Gastroesophageal sphincter (tissue), 3 donors: ENCODE results near the gene TANGO2.

Experiments used
- EP300 ChIP-seq: sonication (generic); formaldehyde crosslinking; IDR thresholded peaks from one replicate; pipeline ENCODE4 v1.6.1; 2017; ENCODE audit warnings: antibody characterized with exemption, mild to moderate bottlenecking
- POLR2A ChIP-seq, 2 donors: fragments of 450-650 bp; IDR thresholded peaks; one replicate each; pipeline ENCODE4 v1.6.1; 2017; ENCODE audit warnings: antibody characterized with exemption in 2 of 2, mild to moderate bottlenecking in 2 of 2, moderate library complexity in 1 of 2
- POLR2AphosphoS5 ChIP-seq: sonication (generic); formaldehyde crosslinking; IDR thresholded peaks from one replicate; pipeline ENCODE4 v1.6.1; 2017; ENCODE audit warnings: antibody characterized with exemption
- TF ChIP-seq, protein P1 (sequence below), 4 experiments: fragments of 200-600 bp in 2 of 4; fragments of 450-650 bp in 2 of 4; sonication (generic) in 1 of 4; IDR thresholded peaks; one replicate each; pipeline ENCODE4 v1.5.1; 2017 to 2019; ENCODE audit warnings: antibody characterized with exemption in 4 of 4, mild to moderate bottlenecking in 2 of 4, moderate library complexity in 2 of 4

DNA sequence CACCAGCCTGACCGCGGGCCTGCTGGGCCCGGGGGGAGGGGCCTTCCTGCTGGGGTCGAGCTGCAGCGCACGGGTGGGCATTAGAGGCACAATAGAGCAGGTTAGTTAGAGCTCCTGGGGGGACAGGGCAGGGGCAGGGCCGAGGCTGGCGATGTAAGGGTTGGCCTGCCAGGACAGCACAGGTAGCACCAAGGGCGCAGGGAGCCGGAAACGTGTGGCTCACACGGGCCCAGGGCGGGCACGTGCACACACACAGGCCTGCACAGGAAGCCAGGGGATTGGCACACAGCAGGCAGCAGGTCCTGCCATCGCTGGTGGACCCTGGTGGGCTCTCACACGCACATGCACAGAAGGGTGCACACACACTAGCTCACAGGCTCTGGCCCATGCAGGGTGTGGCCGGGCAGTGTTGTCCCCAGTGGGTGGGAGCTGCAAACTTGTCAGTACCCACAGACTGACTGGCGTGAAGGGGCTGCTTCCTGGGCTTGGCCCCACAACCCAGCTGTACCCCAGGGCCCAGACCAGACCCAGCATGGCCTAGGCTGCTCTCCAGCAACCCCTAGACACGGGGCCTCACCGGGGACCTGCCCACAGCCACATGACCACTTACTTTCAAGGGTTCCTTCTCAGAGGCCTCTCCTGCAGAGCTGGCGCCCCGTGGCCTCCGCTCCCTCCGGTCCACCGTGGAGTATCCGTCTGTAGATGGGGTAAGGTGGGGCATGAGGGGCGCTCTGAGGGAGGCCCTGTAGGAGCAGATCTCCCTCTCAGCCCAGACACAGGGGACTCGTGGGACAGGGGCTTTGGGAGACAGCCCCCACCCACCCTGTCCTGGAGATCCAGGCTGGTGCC lies 49.4 kb upstream of the TANGO2 start:
- TF ChIP-seq, protein P1, sequence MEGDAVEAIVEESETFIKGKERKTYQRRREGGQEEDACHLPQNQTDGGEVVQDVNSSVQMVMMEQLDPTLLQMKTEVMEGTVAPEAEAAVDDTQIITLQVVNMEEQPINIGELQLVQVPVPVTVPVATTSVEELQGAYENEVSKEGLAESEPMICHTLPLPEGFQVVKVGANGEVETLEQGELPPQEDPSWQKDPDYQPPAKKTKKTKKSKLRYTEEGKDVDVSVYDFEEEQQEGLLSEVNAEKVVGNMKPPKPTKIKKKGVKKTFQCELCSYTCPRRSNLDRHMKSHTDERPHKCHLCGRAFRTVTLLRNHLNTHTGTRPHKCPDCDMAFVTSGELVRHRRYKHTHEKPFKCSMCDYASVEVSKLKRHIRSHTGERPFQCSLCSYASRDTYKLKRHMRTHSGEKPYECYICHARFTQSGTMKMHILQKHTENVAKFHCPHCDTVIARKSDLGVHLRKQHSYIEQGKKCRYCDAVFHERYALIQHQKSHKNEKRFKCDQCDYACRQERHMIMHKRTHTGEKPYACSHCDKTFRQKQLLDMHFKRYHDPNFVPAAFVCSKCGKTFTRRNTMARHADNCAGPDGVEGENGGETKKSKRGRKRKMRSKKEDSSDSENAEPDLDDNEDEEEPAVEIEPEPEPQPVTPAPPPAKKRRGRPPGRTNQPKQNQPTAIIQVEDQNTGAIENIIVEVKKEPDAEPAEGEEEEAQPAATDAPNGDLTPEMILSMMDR (IDR thresholded peaks at IDR 0.05), result no peak
- no peak for TF ChIP-seq EP300
- TF ChIP-seq POLR2A (IDR thresholded peaks at IDR 0.05), result no peak
- no peak for TF ChIP-seq POLR2AphosphoS5
